ENCODE results near the gene EFHC1.

DNA sequence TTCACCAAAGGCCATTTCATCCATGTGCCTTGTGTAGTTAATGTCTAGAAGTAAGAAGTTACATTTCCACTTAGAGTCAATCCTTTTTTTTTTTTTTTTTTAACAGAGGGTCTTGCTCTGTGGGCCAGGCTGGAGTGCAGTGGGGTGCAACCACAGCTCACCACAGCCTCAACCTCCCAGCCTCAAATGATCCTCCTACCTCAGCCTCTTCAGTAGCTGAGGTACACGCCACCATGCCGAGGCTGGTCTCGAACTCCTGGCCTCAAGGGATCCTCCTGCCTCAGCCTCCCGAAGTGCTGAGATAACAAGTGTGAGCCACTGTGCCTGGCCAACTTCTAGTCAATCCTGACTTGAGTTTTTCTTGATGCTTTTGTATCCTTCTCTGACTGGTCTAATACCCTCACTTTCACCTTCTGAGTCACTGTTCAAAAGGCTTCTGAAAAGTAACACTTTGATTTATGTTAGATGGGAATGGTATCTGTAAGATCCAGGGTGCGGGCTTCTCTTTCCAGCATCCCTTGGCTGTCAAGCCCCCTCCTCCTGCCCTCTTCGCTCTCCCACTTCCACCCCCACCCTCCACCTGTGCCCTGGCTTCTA, 134.6 kb downstream of the EFHC1 start:
- TF ChIP-seq EZH2phosphoT487 (IDR thresholded peaks at IDR 0.05; ENCODE audit: borderline replicate concordance, low read depth, low read length), result no peak
- TF ChIP-seq, protein P1, sequence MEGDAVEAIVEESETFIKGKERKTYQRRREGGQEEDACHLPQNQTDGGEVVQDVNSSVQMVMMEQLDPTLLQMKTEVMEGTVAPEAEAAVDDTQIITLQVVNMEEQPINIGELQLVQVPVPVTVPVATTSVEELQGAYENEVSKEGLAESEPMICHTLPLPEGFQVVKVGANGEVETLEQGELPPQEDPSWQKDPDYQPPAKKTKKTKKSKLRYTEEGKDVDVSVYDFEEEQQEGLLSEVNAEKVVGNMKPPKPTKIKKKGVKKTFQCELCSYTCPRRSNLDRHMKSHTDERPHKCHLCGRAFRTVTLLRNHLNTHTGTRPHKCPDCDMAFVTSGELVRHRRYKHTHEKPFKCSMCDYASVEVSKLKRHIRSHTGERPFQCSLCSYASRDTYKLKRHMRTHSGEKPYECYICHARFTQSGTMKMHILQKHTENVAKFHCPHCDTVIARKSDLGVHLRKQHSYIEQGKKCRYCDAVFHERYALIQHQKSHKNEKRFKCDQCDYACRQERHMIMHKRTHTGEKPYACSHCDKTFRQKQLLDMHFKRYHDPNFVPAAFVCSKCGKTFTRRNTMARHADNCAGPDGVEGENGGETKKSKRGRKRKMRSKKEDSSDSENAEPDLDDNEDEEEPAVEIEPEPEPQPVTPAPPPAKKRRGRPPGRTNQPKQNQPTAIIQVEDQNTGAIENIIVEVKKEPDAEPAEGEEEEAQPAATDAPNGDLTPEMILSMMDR (conservative IDR thresholded peaks at IDR 0.05; ENCODE audit: low read length), result no peak
